Osteocyte (in vitro differentiated cells): ENCODE measurements around the gene PEX14. TPM values are rescaled to one million over a fixed set of nuclear protein-coding genes. Genes with fewer than 3 reads are reported as not detected.

ENCODE experiments used
- DNase-seq: peaks from one replicate; pipeline ENCODE4 v3.0.0; 2021; ENCODE audit warnings: mixed read lengths; ENCODE audit not compliant: unreplicated experiment; ENCODE audit errors: extremely low spot score
- H3K27ac Mint-ChIP-seq: one replicate; pipeline ENCODE4 v1.8.0; 2021; ENCODE audit warnings: mild to moderate bottlenecking, mixed read lengths; ENCODE audit not compliant: unreplicated experiment
- H3K27me3 Mint-ChIP-seq: one replicate; pipeline ENCODE4 v1.8.0; 2021; ENCODE audit warnings: mixed read lengths; ENCODE audit not compliant: unreplicated experiment
- H3K36me3 Mint-ChIP-seq: one replicate; pipeline ENCODE4 v1.8.0; 2021; ENCODE audit warnings: mixed read lengths; ENCODE audit not compliant: unreplicated experiment
- H3K4me1 Mint-ChIP-seq: one replicate; pipeline ENCODE4 v1.8.0; 2021; ENCODE audit warnings: mixed read lengths; ENCODE audit not compliant: unreplicated experiment
- H3K4me3 Mint-ChIP-seq: one replicate; pipeline ENCODE4 v1.8.0; 2021; ENCODE audit warnings: mild to moderate bottlenecking, moderate library complexity, mixed read lengths; ENCODE audit not compliant: unreplicated experiment
- H3K9me3 Mint-ChIP-seq: one replicate; pipeline ENCODE4 v1.8.0; 2021; ENCODE audit warnings: mixed read lengths; ENCODE audit not compliant: unreplicated experiment
- total RNA-seq: library from RNA; stranded (reverse); gene quantifications from 2 replicates; pipeline ENCODE4 v1.2.1, GENCODE V29; 2021
- TF ChIP-seq, protein P1 (sequence below): fragments of 200-600 bp; sonication (generic); IDR thresholded peaks from 2 replicates; pipeline ENCODE4 v1.5.0; 2021; ENCODE audit warnings: antibody characterized with exemption, mild to moderate bottlenecking, moderate library complexity

Gene PEX14
- total RNA-seq, 1 donor from 2014 or later = 22.2 TPM

GRCh38 chr1:10517677-10517982, 42.9 kb downstream of the PEX14 start:
- Mint-ChIP-seq H3K27me3 (no peaks in the 10 kb centered on the region), H3K4me1 (peaks cover 39% of the 10 kb centered on the region), H3K36me3 (peaks cover 10% of the 10 kb centered on the region), H3K27ac (no peak overlapping the region), H3K9me3 (no peaks in the 10 kb centered on the region), H3K4me3 (no peak overlapping the region)
- TF ChIP-seq, protein P1, sequence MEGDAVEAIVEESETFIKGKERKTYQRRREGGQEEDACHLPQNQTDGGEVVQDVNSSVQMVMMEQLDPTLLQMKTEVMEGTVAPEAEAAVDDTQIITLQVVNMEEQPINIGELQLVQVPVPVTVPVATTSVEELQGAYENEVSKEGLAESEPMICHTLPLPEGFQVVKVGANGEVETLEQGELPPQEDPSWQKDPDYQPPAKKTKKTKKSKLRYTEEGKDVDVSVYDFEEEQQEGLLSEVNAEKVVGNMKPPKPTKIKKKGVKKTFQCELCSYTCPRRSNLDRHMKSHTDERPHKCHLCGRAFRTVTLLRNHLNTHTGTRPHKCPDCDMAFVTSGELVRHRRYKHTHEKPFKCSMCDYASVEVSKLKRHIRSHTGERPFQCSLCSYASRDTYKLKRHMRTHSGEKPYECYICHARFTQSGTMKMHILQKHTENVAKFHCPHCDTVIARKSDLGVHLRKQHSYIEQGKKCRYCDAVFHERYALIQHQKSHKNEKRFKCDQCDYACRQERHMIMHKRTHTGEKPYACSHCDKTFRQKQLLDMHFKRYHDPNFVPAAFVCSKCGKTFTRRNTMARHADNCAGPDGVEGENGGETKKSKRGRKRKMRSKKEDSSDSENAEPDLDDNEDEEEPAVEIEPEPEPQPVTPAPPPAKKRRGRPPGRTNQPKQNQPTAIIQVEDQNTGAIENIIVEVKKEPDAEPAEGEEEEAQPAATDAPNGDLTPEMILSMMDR = no peak
- no peak for DNase-seq

DNA sequence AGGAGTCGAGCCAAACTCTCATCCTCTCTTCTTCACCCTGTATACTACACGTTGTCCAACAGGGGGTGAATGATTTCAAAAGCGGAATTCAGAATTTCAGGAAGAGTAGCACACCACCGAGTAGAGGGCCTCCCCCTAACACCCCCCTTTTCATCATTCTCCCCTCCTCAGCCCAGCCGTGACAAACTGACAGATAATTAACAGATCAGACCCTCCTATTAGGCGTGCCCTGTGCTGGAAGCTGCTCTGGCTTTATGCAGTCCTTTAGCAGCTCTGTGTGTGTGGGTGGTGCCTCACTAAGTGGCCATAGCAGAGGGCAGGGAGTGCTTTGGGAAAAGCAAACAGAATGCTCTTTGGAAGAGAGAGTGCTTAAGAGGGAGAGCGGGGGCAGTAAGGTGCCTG, 44.3 kb downstream of the PEX14 start:
- TF ChIP-seq, protein P1 = no peak
- no peak overlapping the region for H3K4me3 Mint-ChIP-seq
- H3K27me3 Mint-ChIP-seq = no peaks in the 10 kb centered on the region
- H3K36me3 Mint-ChIP-seq = peaks cover 10% of the 10 kb centered on the region
- peaks cover 28% of the 10 kb centered on the region for H3K4me1 Mint-ChIP-seq
- DNase-seq = no peak
- H3K9me3 Mint-ChIP-seq = no peaks in the 10 kb centered on the region
- no peak overlapping the region for H3K27ac Mint-ChIP-seq

DNA sequence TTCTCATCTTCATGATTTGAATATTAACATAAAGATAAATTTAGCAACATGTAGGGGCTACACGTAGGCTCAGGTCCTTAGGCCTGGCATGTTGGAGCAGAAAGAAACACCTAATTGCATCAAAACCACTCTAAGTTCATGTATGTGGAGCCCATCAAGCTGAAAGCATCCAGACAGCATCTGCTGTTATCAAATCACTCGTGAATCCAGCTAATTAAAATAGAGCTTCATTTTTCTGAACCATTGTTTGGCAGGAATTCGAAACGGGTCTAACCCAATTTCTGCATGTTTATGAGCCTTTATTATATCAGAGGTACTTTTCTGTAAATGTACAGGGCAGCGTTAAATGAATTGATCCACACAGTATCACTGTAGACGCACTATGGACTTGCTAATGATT, 45.7 kb downstream of the PEX14 start:
- Mint-ChIP-seq H3K4me3 (no peak overlapping the region), H3K27ac (no peak overlapping the region), H3K27me3 (no peaks in the 10 kb centered on the region), H3K4me1 (peaks cover 20% of the 10 kb centered on the region), H3K36me3 (peaks cover 10% of the 10 kb centered on the region), H3K9me3 (no peaks in the 10 kb centered on the region)
- TF ChIP-seq, protein P1 = no peak
- no peak for DNase-seq

GRCh38 chr1:10520952-10521351, 46.2 kb downstream of the PEX14 start:
- Mint-ChIP-seq H3K4me1 (peaks cover 17% of the 10 kb centered on the region), H3K36me3 (peaks cover 10% of the 10 kb centered on the region), H3K4me3 (no peak overlapping the region), H3K9me3 (no peaks in the 10 kb centered on the region), H3K27me3 (no peaks in the 10 kb centered on the region), H3K27ac (no peak overlapping the region)
- no peak for DNase-seq
- TF ChIP-seq, protein P1 = no peak

DNA sequence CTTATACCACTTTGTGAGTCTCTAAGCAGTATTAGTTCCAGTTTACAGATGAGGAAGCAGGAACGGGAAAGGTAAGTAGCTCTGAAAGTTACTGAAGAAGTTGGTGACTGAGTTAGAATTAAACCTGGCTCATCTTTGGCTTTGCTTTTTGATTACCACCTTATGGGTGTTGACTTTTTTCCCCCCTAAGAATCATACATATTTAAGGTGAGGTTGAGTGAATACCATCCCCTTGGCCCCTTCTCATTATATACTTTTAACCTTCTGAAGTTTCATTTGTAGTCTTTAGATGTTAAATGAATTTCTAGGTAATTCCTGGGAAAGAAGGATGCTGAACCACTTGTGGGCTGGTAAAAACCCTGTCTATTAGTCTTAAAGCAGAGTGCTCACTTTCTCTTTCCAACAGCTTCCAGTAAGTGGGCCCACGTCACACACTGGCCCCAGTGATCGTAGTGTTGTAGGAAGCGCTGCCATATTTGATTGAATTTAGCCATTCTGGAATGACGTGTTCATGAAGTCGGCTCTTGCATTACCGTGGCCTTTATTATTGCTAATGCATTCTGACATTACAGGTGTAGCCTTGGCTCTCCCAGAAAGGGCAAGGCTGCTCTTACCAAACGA, 46.9 kb downstream of the PEX14 start:
- H3K9me3 Mint-ChIP-seq = no peaks in the 10 kb centered on the region
- H3K27ac Mint-ChIP-seq = no peak overlapping the region
- no peak for DNase-seq
- peaks cover 15% of the 10 kb centered on the region for H3K4me1 Mint-ChIP-seq
- TF ChIP-seq, protein P1 = no peak
- no peak overlapping the region for H3K4me3 Mint-ChIP-seq
- peaks cover 10% of the 10 kb centered on the region for H3K36me3 Mint-ChIP-seq
- H3K27me3 Mint-ChIP-seq = no peaks in the 10 kb centered on the region
